Measurements from ENCODE around the gene CEP57L1. TPM values are rescaled to one million over a fixed set of nuclear protein-coding genes. Genes with fewer than 3 reads are reported as not detected.
"Not testable (repeated sequence)": the region's sequence is repeated elsewhere in the genome, so short reads cannot be mapped to it uniquely, and the experiment has no call there.

CEP57L1 gene
- total and polyA plus RNA-seq, 9 of the 15 experiments (the other 6 are each of a cell fraction or from before 2014, with no cell fraction given), result 39.4 to 88.6 (median 61.8) TPM

DNA sequence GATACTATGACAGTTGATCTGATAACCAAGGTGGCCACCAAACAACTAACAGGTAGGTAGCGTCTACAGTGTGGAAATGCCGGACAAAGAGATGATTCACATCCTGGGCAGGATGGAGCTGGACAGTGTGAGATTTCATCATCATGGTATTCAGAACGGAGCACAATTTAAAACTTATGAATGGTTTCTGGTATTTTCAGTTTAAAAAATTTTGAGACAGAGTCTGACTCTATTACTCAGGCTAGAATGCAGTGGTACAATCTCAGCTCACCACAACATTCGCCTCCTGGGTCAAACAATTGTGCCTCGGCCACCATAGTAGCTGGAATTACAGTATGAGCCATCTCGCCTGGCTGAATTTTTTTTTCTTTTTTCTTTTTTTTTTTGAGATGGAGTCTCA lies 43.8 kb downstream of the CEP57L1 start (continued):
- TF ChIP-seq, protein P1, sequence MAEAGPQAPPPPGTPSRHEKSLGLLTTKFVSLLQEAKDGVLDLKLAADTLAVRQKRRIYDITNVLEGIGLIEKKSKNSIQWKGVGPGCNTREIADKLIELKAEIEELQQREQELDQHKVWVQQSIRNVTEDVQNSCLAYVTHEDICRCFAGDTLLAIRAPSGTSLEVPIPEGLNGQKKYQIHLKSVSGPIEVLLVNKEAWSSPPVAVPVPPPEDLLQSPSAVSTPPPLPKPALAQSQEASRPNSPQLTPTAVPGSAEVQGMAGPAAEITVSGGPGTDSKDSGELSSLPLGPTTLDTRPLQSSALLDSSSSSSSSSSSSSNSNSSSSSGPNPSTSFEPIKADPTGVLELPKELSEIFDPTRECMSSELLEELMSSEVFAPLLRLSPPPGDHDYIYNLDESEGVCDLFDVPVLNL (CRISPR knock-in tag; IDR thresholded peaks at IDR 0.05; ENCODE audit: low read depth), result no peak

DNA sequence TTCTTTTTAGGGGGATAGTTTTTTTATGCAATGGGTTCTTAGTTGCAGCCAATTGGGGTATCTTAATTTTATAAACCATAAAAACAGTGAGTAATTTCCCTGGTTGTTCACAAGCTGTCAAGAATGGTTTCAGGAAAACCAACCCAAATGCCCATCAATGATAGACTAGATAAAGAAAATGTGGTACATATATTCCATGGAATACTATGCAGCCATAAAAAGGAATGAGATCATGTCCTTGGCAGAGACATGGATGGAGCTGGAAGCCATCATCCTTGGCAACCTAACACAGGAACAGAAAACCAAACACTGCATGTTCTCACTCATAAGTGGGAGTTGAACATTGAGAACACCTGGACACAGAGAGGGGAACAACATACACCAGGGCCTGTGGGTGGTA lies 46.8 kb downstream of the CEP57L1 start:
- H3K4me3 ChIP-seq; in situ Hi-C loops (cut with MboI); DNase-seq (ENCODE audit: extremely low read depth in 1 of 4, low spot score in 3 of 4); ATAC-seq; H3K27ac ChIP-seq (ENCODE audit: extremely low read depth, low read depth, low read length); H3K27me3 ChIP-seq (ENCODE audit: control insufficient read depth in 2 of 2, insufficient read depth in 2 of 2, low read length in 2 of 2); H3K79me2 ChIP-seq (ENCODE audit: control insufficient read depth, insufficient read depth, low read length); H3K4me1 ChIP-seq (replicated peaks in 1 of 2; ENCODE audit: control insufficient read depth in 2 of 2, insufficient read depth in 2 of 2, low read length in 2 of 2); BruUV-seq (replicated peaks); H3K9me3 ChIP-seq (replicated peaks; ENCODE audit: control insufficient read depth, insufficient read depth, low read depth, low read length); FAIRE-seq; H3K9me1 ChIP-seq (ENCODE audit: control insufficient read depth, insufficient read depth, low read length); CTCF ChIA-PET (ENCODE audit: low intra/inter-chr PET ratio); H3K4me2 ChIP-seq (ENCODE audit: insufficient read depth, low read length); H4K20me1 ChIP-seq (replicated peaks; ENCODE audit: control insufficient read depth, insufficient read depth, low read length); H3K9ac ChIP-seq (ENCODE audit: insufficient read depth in 1 of 2, low read depth in 2 of 2, low read length in 2 of 2); H2AFZ ChIP-seq (ENCODE audit: low read depth, low read length); intact Hi-C loops (cut with micrococcal nuclease); H3K36me3 ChIP-seq (ENCODE audit: control insufficient read depth, insufficient read depth, low read length): not testable (repeated sequence)
- TF ChIP-seq ZNF146 (CRISPR knock-in tag; IDR thresholded peaks at IDR 0.05; ENCODE audit: unreplicated experiment) (peak; percentile 94), BCOR (IDR thresholded peaks at IDR 0.05) (peak; percentile 23; the same call in 1 of the 2 replicates), RBM25 (IDR thresholded peaks at IDR 0.05; ENCODE audit: low read depth, low read length, severe bottlenecking) (peak; percentile 33)
- POLR2A ChIA-PET, result interaction anchor here (0.6 to 1.2 kb wide), 3 partner anchors 12 to 323 kb away, joined by 3 read pairs; no protein-coding TSS in a partner anchor
